Astrocyte of the spinal cord (primary cell): ENCODE measurements around the gene HSP90AB1.

Source experiments
- DNase-seq: peaks from one replicate; pipeline ENCODE4 v3.0.0; 2011; ENCODE audit warnings: low read depth, low spot score
- H3K4me3 ChIP-seq: 2 replicates; pipeline ENCODE4 v1.5.1; 2011; ENCODE audit warnings: low read depth, mild to moderate bottlenecking, low read length, moderate library complexity
- CTCF ChIP-seq: IDR thresholded peaks from 2 replicates; pipeline ENCODE4 v1.5.1; 2012; ENCODE audit warnings: low read depth, mild to moderate bottlenecking, low read length, inconsistent platforms
- in situ Hi-C: cut with HindIII; loops from 2 replicates; pipeline ENCODE4 v1.10.0; 2017; ENCODE audit warnings: low sequenced_read_pairs

HSP90AB1 gene

GRCh38 chr6:44225579-44226325 lies 21.1 kb upstream of the HSP90AB1 start:
- no peak overlapping the region for H3K4me3 ChIP-seq
- no peak for DNase-seq
- TF ChIP-seq CTCF, result no peak
- in situ Hi-C loops, result no loop called here

- H3K4me3 ChIP-seq, result no peak overlapping the region
- TF ChIP-seq CTCF, result no peak
- DNase-seq, result no peak
- in situ Hi-C loops, result no loop called here
Measured at GRCh38 chr6:44226368-44227147, 20.3 kb upstream of the HSP90AB1 start.

GRCh38 chr6:44227148-44227793 lies 19.6 kb upstream of the HSP90AB1 start:
- in situ Hi-C loops, result no loop called here
- no peak for TF ChIP-seq CTCF
- no peak for DNase-seq
- H3K4me3 ChIP-seq, result no peak overlapping the region

- no peak overlapping the region for H3K4me3 ChIP-seq
- no peak for TF ChIP-seq CTCF
- in situ Hi-C loops, result no loop called here
- DNase-seq, result no peak
Measured at GRCh38 chr6:44228031-44228430, 18.9 kb upstream of the HSP90AB1 start.

- no peak for TF ChIP-seq CTCF
- in situ Hi-C loops, result no loop called here
- H3K4me3 ChIP-seq, result no peak overlapping the region
- DNase-seq, result no peak
Measured at GRCh38 chr6:44228433-44228832, 18.5 kb upstream of the HSP90AB1 start.

GRCh38 chr6:44228836-44229235 lies 18.1 kb upstream of the HSP90AB1 start:
- in situ Hi-C loops, result no loop called here
- no peak overlapping the region for H3K4me3 ChIP-seq
- no peak for DNase-seq
- TF ChIP-seq CTCF, result no peak
